Peyer's patch (tissue), 4 donors: ENCODE measurements around the gene ICA1.

Experiments used
- CTCF ChIP-seq, 6 experiments: fragments of 450-650 bp in 4 of 6; fragments of 200-600 bp in 2 of 6; sonication (generic) in 1 of 6; IDR thresholded peaks; one replicate each; pipeline ENCODE4 v1.5.1; 2017 to 2019; ENCODE audit warnings: antibody characterized with exemption in 6 of 6, mild to moderate bottlenecking in 3 of 6, moderate library complexity in 1 of 6
- POLR2A ChIP-seq, 2 donors: fragments of 450-650 bp; IDR thresholded peaks; one replicate each; pipeline ENCODE4 v1.5.1; 2017; ENCODE audit warnings: antibody characterized with exemption in 2 of 2, mild to moderate bottlenecking in 2 of 2, moderate library complexity in 2 of 2

- TF ChIP-seq CTCF (IDR thresholded peaks at IDR 0.05) (no peak), POLR2A (IDR thresholded peaks at IDR 0.05) (no peak)
Measured at GRCh38 chr7:8115547-8116402, 146.2 kb downstream of the ICA1 start.
